Measurements from ENCODE around the gene COL24A1.
"Not testable (repeated sequence)": the region's sequence is repeated elsewhere in the genome, so short reads cannot be mapped to it uniquely, and the experiment has no call there.

Gene COL24A1

GRCh38 chr1:85976516-85977205 lies 179.9 kb downstream of the COL24A1 start:
- no peak for DNase-seq

GRCh38 chr1:85975912-85976371 lies 180.6 kb downstream of the COL24A1 start:
- no peak for DNase-seq

GRCh38 chr1:85962457-85962856 lies 194.1 kb downstream of the COL24A1 start:
- DNase-seq, result no peak

- DNase-seq, result no peak
Observed at GRCh38 chr1:85957760-85958159, 198.8 kb downstream of the COL24A1 start.

DNA sequence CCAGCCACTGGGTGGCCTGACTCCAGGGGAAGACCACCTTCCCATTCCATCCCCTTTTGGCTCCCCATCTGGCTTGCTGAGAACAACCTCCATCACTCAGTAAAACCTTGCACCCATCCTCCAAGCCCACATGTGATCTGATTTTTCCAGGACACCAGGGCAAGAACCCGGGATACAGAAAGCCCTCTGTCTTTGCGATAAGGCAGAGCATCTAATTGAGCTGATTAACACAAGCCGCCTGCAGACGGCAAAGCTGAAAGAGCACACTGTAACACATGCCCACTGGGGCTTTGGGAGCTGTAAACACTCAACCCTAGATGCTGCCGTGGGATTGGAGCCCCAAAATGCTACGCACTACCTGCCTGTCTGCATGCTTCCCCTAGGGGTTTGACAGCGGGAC lies 201.4 kb downstream of the COL24A1 start:
- not testable (repeated sequence) for DNase-seq

GRCh38 chr1:85952460-85952859 lies 204.1 kb downstream of the COL24A1 start:
- no peak for DNase-seq

- no peak for DNase-seq
Observed at GRCh38 chr1:85947186-85947585, 209.4 kb downstream of the COL24A1 start.

DNA sequence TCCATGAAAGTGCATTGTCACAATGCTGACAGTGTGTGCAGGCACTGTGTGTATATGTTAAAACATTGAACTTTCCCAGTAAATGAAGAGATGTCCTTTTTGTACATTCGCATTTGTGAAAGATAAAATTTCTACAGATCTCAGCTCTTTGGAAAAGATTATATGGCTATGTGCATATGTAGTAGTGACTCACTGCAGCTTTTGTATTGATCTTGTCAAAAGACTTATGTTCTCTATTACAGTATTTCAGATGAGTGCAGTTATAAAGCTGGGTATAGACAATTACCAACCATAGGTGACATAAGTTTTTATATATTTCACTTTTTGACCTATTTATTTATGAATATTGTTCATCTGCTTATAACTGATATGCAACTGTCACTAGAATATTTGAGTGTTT lies 212.6 kb downstream of the COL24A1 start:
- no peak for DNase-seq

DNA sequence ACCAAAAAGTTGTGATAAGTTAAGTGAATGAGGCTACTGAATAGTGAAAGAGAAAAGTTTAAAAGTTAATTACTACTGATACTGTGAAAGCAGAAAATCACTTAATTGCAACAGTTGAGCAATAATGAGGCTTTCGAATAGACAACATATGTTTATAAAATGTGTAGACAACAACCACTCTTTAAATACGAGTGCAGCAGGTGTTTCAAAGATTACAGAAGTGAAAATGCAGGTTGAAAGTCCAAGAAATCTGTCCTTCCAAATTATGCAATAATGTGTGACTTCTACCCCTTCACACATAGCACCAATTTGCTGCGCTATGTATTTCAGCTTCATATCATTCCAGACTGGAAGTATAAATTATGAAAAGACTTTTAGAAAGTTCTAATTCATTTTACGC lies 213.0 kb downstream of the COL24A1 start:
- DNase-seq, result no peak

DNA sequence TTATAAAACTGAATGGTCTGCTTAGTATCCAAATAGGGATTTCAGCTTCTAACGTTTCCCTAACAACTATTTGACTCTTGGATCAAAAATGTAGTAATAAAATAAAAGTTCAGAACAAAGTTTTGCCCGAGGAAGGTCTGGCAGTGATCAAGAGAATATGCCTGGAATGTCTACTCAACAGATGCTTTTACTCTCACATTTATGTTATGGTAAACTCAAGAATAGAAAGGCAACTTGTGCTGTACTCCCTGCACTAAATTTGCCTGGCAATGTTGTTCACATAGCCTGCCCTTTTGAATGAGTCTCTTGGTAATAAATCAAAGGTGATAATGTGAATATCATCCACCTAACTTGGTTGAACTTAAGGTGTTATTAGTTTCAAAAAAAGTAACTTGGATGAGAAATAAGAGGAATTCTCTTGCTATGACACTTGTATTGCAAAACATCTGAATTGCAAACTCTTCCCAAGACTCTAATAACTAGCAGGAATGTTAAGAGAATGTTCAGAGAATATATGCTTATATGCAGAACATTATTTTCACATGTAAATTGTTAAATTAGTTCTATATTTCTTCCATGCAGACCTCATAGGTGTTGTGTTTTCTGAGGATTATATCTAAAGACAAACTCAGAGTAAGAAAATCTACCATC lies 215.8 kb downstream of the COL24A1 start:
- no peak for DNase-seq

GRCh38 chr1:85938829-85939228 lies 217.7 kb downstream of the COL24A1 start:
- no peak for DNase-seq

GRCh38 chr1:85936470-85936869 lies 220.1 kb downstream of the COL24A1 start:
- no peak for DNase-seq

DNA sequence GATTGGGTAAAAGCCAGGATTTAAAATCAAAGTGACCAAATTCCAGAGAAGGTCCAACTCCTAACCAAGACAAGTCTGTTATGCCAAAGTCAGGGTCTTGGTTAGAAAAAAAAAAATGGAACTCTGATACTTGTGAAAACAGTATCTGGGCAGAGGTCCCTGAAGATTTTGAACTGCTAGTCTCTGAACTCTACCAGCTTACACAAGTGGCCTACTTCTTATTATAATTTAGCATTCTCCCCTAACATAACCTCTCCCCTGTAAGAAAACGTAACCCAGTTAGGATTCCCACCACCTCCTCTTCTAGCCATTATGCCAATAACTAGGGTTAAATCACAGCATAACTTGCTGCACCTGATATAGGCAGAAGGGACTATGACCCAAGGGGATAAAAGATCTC lies 220.5 kb downstream of the COL24A1 start:
- DNase-seq, result no peak

DNA sequence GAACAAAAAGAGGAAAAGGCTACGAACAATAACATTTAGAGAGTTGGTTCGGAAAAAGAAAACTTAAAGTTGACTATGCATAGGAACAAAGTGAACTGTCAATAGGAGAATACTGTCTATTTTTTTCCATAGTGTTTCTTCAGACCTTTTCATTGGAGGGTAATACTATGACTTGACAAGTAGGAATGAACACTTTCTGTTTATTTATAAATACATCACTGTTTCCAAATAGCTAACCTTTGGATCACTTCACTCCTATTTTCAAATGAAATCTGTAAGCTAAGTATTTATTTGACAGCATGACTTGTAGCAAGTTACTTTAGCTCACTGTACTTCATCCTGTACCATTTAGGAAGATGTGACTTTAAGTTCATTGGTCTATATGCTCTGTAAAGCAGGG lies 221.3 kb downstream of the COL24A1 start:
- DNase-seq, result no peak

DNA sequence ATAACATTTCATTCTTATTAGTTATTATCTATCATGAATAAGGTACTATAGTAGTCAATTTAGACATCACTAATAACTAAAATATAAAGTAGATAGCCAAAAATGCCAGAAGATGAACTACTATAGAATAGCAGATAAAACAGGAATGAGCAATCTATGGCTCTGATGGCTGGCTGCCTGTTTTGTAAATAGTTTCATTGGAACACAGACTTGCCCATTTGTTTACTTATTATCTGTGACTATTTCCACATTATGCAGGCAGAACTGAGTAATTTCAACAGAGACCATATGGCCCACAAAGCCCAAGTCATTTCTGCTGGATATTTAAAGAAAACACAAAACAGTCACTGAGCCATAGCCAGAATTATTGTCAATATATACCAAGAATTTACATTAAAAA lies 222.1 kb downstream of the COL24A1 start:
- no peak for DNase-seq

DNA sequence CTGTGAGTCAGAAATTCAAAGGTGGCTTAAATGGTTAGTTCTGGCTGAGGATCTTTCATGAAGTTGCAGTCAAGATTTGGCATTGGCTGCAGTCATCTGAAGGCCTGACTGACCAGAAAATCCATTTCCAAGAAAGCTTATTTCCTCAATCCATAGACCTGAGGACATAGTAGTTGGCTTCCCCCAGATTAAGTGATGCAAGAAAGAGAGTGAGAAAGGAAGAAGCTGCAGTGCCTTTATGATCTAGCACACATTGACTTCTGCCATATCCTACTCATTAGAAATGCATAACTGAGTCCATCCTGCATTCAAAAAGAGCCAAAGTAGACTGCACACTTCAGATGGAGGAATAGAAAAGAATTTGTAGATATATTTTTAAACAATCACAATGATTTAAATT lies 222.6 kb downstream of the COL24A1 start:
- DNase-seq, result no peak

- no peak for DNase-seq
Observed at GRCh38 chr1:85911742-85912141, 244.8 kb downstream of the COL24A1 start.

- DNase-seq, result no peak
Observed at GRCh38 chr1:85900921-85901320, 255.7 kb downstream of the COL24A1 start.

- DNase-seq, result no peak
Observed at GRCh38 chr1:85898861-85899260, 257.7 kb downstream of the COL24A1 start.

DNA sequence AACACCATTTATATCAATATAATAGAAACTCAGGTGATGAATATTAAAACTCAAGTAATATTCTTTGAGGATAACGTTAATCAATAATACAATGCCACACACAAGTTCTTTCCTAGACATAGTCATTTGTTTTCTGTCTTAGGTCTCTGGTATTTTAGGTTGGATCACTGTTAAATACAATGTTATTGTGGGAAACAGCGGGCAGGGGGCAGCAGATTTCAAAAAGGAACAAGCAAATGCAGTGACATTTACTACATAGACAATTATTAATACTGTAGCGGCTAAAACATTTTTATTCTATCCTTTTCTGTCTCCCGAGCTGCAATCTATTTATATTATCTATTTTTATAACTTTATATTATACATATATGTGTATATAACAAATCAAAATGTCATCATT lies 261.9 kb downstream of the COL24A1 start:
- no peak for DNase-seq

GRCh38 chr1:85892366-85892765 lies 264.2 kb downstream of the COL24A1 start:
- DNase-seq, result no peak

DNA sequence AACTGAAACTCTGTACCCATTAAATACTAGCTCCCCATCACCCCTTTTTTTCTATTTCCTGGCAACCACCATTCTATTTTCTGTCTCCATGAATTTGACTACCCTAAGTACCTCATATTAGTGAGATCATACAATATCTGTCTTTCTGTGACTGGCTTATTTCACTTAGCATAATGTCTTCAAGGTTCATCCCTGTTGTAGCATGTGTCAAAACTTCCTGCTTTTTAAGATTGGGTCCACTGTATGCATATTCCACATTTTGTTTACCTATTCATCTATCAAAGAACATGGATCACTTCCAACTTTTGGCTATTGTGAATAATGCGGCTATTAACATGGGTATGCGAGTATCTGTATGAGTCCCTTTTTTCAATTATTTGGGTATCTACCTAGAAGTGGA lies 266.7 kb downstream of the COL24A1 start:
- no peak for DNase-seq

- DNase-seq, result no peak
Observed at GRCh38 chr1:85888921-85889320, 267.7 kb downstream of the COL24A1 start.

GRCh38 chr1:85884372-85885035 lies 272.1 kb downstream of the COL24A1 start:
- no peak for DNase-seq

Measured in NCI-H1436 treated with DMSO at 0.1 percent for 48 hours (cell line).